NCI-H1436 treated with DMSO at 0.1 percent for 48 hours (cell line): ENCODE data around the gene MYO1E.

Source experiments
- DNase-seq: peaks from one replicate; lab custom pipeline; 2025; lab: John Stamatoyannopoulos, UW

Gene MYO1E

GRCh38 chr15:59259137-59259943, 113.3 kb downstream of the MYO1E start:
- DNase-seq: no peak

GRCh38 chr15:59258317-59258716, 114.4 kb downstream of the MYO1E start:
- no peak for DNase-seq

- no peak for DNase-seq
These were observed 115.5 kb downstream of the MYO1E start for GRCh38 chr15:59257140-59257539.

GRCh38 chr15:59256482-59256881, 116.2 kb downstream of the MYO1E start:
- DNase-seq: no peak

- DNase-seq: no peak
These were observed 116.9 kb downstream of the MYO1E start for GRCh38 chr15:59255680-59256336.

GRCh38 chr15:59252137-59252536, 120.5 kb downstream of the MYO1E start:
- no peak for DNase-seq

GRCh38 chr15:59251001-59251845, 121.4 kb downstream of the MYO1E start:
- DNase-seq: no peak

GRCh38 chr15:59250249-59250648, 122.4 kb downstream of the MYO1E start:
- DNase-seq: no peak

- no peak for DNase-seq
These were observed 122.9 kb downstream of the MYO1E start for GRCh38 chr15:59249816-59250215.

- peak; percentile 24 for DNase-seq
These were observed 125.3 kb downstream of the MYO1E start for GRCh38 chr15:59247364-59247763.

GRCh38 chr15:59245559-59245958, 127.1 kb downstream of the MYO1E start:
- DNase-seq: no peak

GRCh38 chr15:59244337-59244736, 128.3 kb downstream of the MYO1E start:
- DNase-seq: no peak

GRCh38 chr15:59243622-59244021, 129.0 kb downstream of the MYO1E start:
- DNase-seq: no peak

GRCh38 chr15:59242649-59243048, 130.0 kb downstream of the MYO1E start:
- no peak for DNase-seq

- no peak for DNase-seq
These were observed 132.6 kb downstream of the MYO1E start for GRCh38 chr15:59240036-59240435.

- DNase-seq: no peak
These were observed 134.7 kb downstream of the MYO1E start for GRCh38 chr15:59237924-59238331.

GRCh38 chr15:59237119-59237855, 135.4 kb downstream of the MYO1E start:
- DNase-seq: no peak

GRCh38 chr15:59236394-59236793, 136.3 kb downstream of the MYO1E start:
- no peak for DNase-seq

- no peak for DNase-seq
These were observed 140.2 kb downstream of the MYO1E start for GRCh38 chr15:59232476-59232875.

- DNase-seq: no peak
These were observed 142.1 kb downstream of the MYO1E start for GRCh38 chr15:59230531-59231055.

- DNase-seq: no peak
These were observed 143.2 kb downstream of the MYO1E start for GRCh38 chr15:59229453-59229852.

GRCh38 chr15:59229015-59229414, 143.7 kb downstream of the MYO1E start:
- no peak for DNase-seq
